Measurements from ENCODE around the gene UNC119.

UNC119 gene

GRCh38 chr17:28544402-28545140 is 7.9 kb downstream of the UNC119 start:
- Histone ChIP-seq H3K79me2 (ENCODE audit: insufficient read depth, low read length) (no peaks in the 10 kb centered on the region), H3K4me1 (ENCODE audit: insufficient read depth, low read length, severe bottlenecking) (peaks cover 15% of the 10 kb centered on the region), H3K27ac (ENCODE audit: low read depth, low read length, poor library complexity, severe bottlenecking) (no peak overlapping the region), H3K9me3 (ENCODE audit: low read length) (no peaks in the 10 kb centered on the region), H3F3A (ENCODE audit: insufficient read depth, low read length) (no peaks in the 10 kb centered on the region), H2AFZ (ENCODE audit: low read length) (no peak overlapping the region), H4K20me1 (ENCODE audit: insufficient read depth, low read length) (no peaks in the 10 kb centered on the region), H3K36me3 (ENCODE audit: insufficient read depth, low read length) (no peaks in the 10 kb centered on the region), H3K9ac (ENCODE audit: low read length) (no peak overlapping the region), H3K9me2 (ENCODE audit: low read depth, low read length) (no peaks in the 10 kb centered on the region), H3K27me3 (ENCODE audit: insufficient read depth, low read length) (no peaks in the 10 kb centered on the region), H3K4me3 (ENCODE audit: low read depth, low read length, poor library complexity, severe bottlenecking) (no peak overlapping the region), H3K4me2 (ENCODE audit: low read length) (no peak overlapping the region)
- TF ChIP-seq EZH2 (IDR thresholded peaks at IDR 0.05; ENCODE audit: borderline replicate concordance, low read length): no peak
- TF ChIP-seq CTCF (IDR thresholded peaks at IDR 0.05; ENCODE audit: low read length): no peak

GRCh38 chr17:28541439-28541838 is 11.0 kb downstream of the UNC119 start:
- no peaks in the 10 kb centered on the region for H3K79me2 ChIP-seq (ENCODE audit: insufficient read depth, low read length)
- no peak overlapping the region for H3K9ac ChIP-seq (ENCODE audit: low read length)
- no peaks in the 10 kb centered on the region for H4K20me1 ChIP-seq (ENCODE audit: insufficient read depth, low read length)
- H3K4me3 ChIP-seq (ENCODE audit: low read depth, low read length, poor library complexity, severe bottlenecking): no peak overlapping the region
- no peaks in the 10 kb centered on the region for H3F3A ChIP-seq (ENCODE audit: insufficient read depth, low read length)
- no peak overlapping the region for H3K27ac ChIP-seq (ENCODE audit: low read depth, low read length, poor library complexity, severe bottlenecking)
- no peaks in the 10 kb centered on the region; the same call in 1 of the 2 replicates for H3K27me3 ChIP-seq (ENCODE audit: insufficient read depth, low read length)
- TF ChIP-seq EZH2 (IDR thresholded peaks at IDR 0.05; ENCODE audit: borderline replicate concordance, low read length): no peak
- TF ChIP-seq CTCF (IDR thresholded peaks at IDR 0.05; ENCODE audit: low read length): no peak
- no peaks in the 10 kb centered on the region for H3K9me2 ChIP-seq (ENCODE audit: low read depth, low read length)
- no peaks in the 10 kb centered on the region for H3K9me3 ChIP-seq (ENCODE audit: low read length)
- H3K36me3 ChIP-seq (ENCODE audit: insufficient read depth, low read length): no peaks in the 10 kb centered on the region
- H3K4me1 ChIP-seq (ENCODE audit: insufficient read depth, low read length, severe bottlenecking): no peaks in the 10 kb centered on the region
- no peak overlapping the region for H3K4me2 ChIP-seq (ENCODE audit: low read length)
- H2AFZ ChIP-seq (ENCODE audit: low read length): no peak overlapping the region

GRCh38 chr17:28540231-28540630 is 12.2 kb downstream of the UNC119 start:
- no peak overlapping the region for H2AFZ ChIP-seq (ENCODE audit: low read length)
- H3K4me3 ChIP-seq (ENCODE audit: low read depth, low read length, poor library complexity, severe bottlenecking): no peak overlapping the region
- no peak overlapping the region for H3K27ac ChIP-seq (ENCODE audit: low read depth, low read length, poor library complexity, severe bottlenecking)
- H3K4me1 ChIP-seq (ENCODE audit: insufficient read depth, low read length, severe bottlenecking): no peaks in the 10 kb centered on the region
- no peak overlapping the region for H3K9ac ChIP-seq (ENCODE audit: low read length)
- no peaks in the 10 kb centered on the region for H4K20me1 ChIP-seq (ENCODE audit: insufficient read depth, low read length)
- no peaks in the 10 kb centered on the region for H3K79me2 ChIP-seq (ENCODE audit: insufficient read depth, low read length)
- TF ChIP-seq CTCF (IDR thresholded peaks at IDR 0.05; ENCODE audit: low read length): no peak
- TF ChIP-seq EZH2 (IDR thresholded peaks at IDR 0.05; ENCODE audit: borderline replicate concordance, low read length): no peak
- H3K4me2 ChIP-seq (ENCODE audit: low read length): no peak overlapping the region
- no peaks in the 10 kb centered on the region; the same call in 1 of the 2 replicates for H3K27me3 ChIP-seq (ENCODE audit: insufficient read depth, low read length)
- H3F3A ChIP-seq (ENCODE audit: insufficient read depth, low read length): no peaks in the 10 kb centered on the region
- H3K36me3 ChIP-seq (ENCODE audit: insufficient read depth, low read length): no peaks in the 10 kb centered on the region
- no peaks in the 10 kb centered on the region for H3K9me2 ChIP-seq (ENCODE audit: low read depth, low read length)
- H3K9me3 ChIP-seq (ENCODE audit: low read length): no peaks in the 10 kb centered on the region

Measured in OCI-LY1 (cell line).